B cell (primary cell): ENCODE data around the gene FAM78B. TPM values are rescaled to one million over a fixed set of nuclear protein-coding genes. Genes with fewer than 3 reads are reported as not detected.

Experiments used
- ATAC-seq: fragments of 200-7000 bp; cut with Tn5 transposase; one replicate; pipeline ENCODE4 v1.10.0; 2021; ENCODE audit warnings: low read depth, mild to moderate bottlenecking, moderate number of reproducible peaks, moderate library complexity
- CTCF ChIA-PET: fragments of 350-600 bp; sonication (Branson Sonifier 250); formaldehyde crosslinking; loops from one replicate; lab custom pipeline; 2021; ENCODE audit warnings: antibody characterized with exemption, inconsistent platforms; lab: Charles Lee
- POLR2A ChIA-PET: fragments of 350-600 bp; sonication (Branson Sonifier 250); formaldehyde crosslinking; loops from one replicate; lab custom pipeline; 2021; ENCODE audit warnings: antibody characterized with exemption; lab: Charles Lee
- DNase-seq: peaks from one replicate; pipeline ENCODE4 v3.0.0; 2013
- H2AFZ ChIP-seq: 2 replicates; pipeline ENCODE4 v1.6.1; 2012; ENCODE audit warnings: mild to moderate bottlenecking, low read depth, low read length; ENCODE audit not compliant: insufficient read depth, poor library complexity, severe bottlenecking
- H3K27ac ChIP-seq, 2 donors: 1 replicate in 1 of 2; 2 replicates in 1 of 2; pipeline ENCODE4 v1.5.1; 2012 to 2013; ENCODE audit warnings: low read length in 2 of 2, mild to moderate bottlenecking in 2 of 2, moderate library complexity in 1 of 2
- H3K27me3 ChIP-seq, 4 experiments: fragments of 200-600 bp in 1 of 4; sonication (generic) in 1 of 4; replicated peaks in 1 of 4; 1 replicate in 2 of 4; 2 replicates in 2 of 4; pipeline versions ENCODE4 v1.6.1 to v1.7.0; 2013 to 2016; ENCODE audit warnings: low read length in 3 of 4, mild to moderate bottlenecking in 2 of 4, mixed read lengths in 1 of 4, moderate library complexity in 1 of 4; ENCODE audit not compliant: insufficient read depth in 4 of 4, control insufficient read depth in 3 of 4; ENCODE audit errors: control extremely low read depth in 1 of 4
- H3K36me3 ChIP-seq, 2 experiments: replicated peaks in 1 of 2; 1 replicate in 1 of 2; 2 replicates in 1 of 2; pipeline versions ENCODE4 v1.6.1 to v1.7.1; 2013; ENCODE audit warnings: low read length in 1 of 2; ENCODE audit not compliant: insufficient read depth in 2 of 2, control insufficient read depth in 1 of 2; ENCODE audit errors: control extremely low read depth in 1 of 2, extremely low read depth in 1 of 2
- H3K4me1 ChIP-seq, 2 donors: fragments of 200-600 bp in 1 of 2; sonication (generic) in 1 of 2; 1 replicate in 1 of 2; 2 replicates in 1 of 2; pipeline versions ENCODE4 v1.5.1 to v1.6.1; 2013 to 2017; ENCODE audit warnings: low read length in 2 of 2; ENCODE audit not compliant: control insufficient read depth in 2 of 2, insufficient read depth in 2 of 2
- H3K4me2 ChIP-seq: replicated peaks from 2 replicates; pipeline ENCODE3; 2012; ENCODE audit warnings: mild to moderate bottlenecking, low read depth, low read length; ENCODE audit not compliant: poor library complexity, severe bottlenecking
- H3K4me3 ChIP-seq, 5 experiments: fragments of 200-600 bp in 1 of 5; sonication (generic) in 1 of 5; 1 replicate in 3 of 5; 2 replicates in 2 of 5; pipeline versions ENCODE4 v1.5.1 to v1.7.0; 2011 to 2016; ENCODE audit warnings: low read length in 4 of 5, mild to moderate bottlenecking in 4 of 5, low read depth in 2 of 5, control low read depth in 1 of 5, moderate library complexity in 1 of 5; ENCODE audit not compliant: insufficient read depth in 1 of 5; ENCODE audit errors: control extremely low read depth in 1 of 5, extremely low read depth in 1 of 5
- H3K79me2 ChIP-seq: fragments of 200-600 bp; sonication (generic); one replicate; pipeline ENCODE4 v1.6.0; 2016; ENCODE audit warnings: low read length; ENCODE audit not compliant: control insufficient read depth, insufficient read depth
- H3K9ac ChIP-seq: fragments of 200-600 bp; sonication (generic); 2 replicates; pipeline ENCODE4 v1.6.1; 2017; ENCODE audit warnings: mild to moderate bottlenecking, low read length, moderate library complexity
- H3K9me3 ChIP-seq, 3 donors: one replicate each; pipeline versions ENCODE4 v1.6.1 to v1.7.1; 2013; ENCODE audit warnings: low read length in 2 of 3; ENCODE audit not compliant: control insufficient read depth in 2 of 3, insufficient read depth in 1 of 3; ENCODE audit errors: control extremely low read depth in 1 of 3
- H4K20me1 ChIP-seq: 2 replicates; pipeline ENCODE4 v1.6.0; 2012; ENCODE audit warnings: mild to moderate bottlenecking, low read length; ENCODE audit not compliant: insufficient read depth, control insufficient read depth, poor library complexity, severe bottlenecking
- H3K27ac Mint-ChIP-seq: one replicate; pipeline ENCODE4 v1.8.0; 2021; ENCODE audit warnings: mixed read lengths
- H3K27me3 Mint-ChIP-seq: one replicate; pipeline ENCODE4 v1.8.0; 2021; ENCODE audit warnings: mixed read lengths
- H3K4me1 Mint-ChIP-seq: one replicate; pipeline ENCODE4 v1.8.0; 2021; ENCODE audit warnings: mixed read lengths
- H3K4me3 Mint-ChIP-seq: one replicate; pipeline ENCODE4 v1.8.0; 2021; ENCODE audit warnings: mixed read lengths
- H3K9me3 Mint-ChIP-seq: one replicate; pipeline ENCODE4 v1.8.0; 2022; ENCODE audit warnings: mixed read lengths; ENCODE audit not compliant: insufficient read depth
- EZH2 ChIP-seq: IDR thresholded peaks from 2 replicates; pipeline ENCODE4 v1.6.1; 2012; ENCODE audit warnings: borderline replicate concordance, low read depth, mild to moderate bottlenecking, moderate library complexity, low read length; ENCODE audit not compliant: insufficient read depth, poor library complexity, severe bottlenecking
- WGBS: methylation state at CpG from one replicate; pipeline ENCODE4 v1.1.5; 2013; ENCODE audit warnings: missing lambda C conversion rate; ENCODE audit not compliant: insufficient coverage; 5-methylcytosine and 5-hydroxymethylcytosine counted together
- intact Hi-C: fragments of 100-400 bp; cut with micrococcal nuclease; formaldehyde crosslinking; loops from one replicate; pipeline ENCODE4 v1.10.0; 2022
- polyA plus RNA-seq: library from polyadenylated mRNA; depleted of rRNA; stranded (reverse); fragments of >200 nt; gene quantifications from 2 replicates; pipeline ENCODE4 v1.2.3, GENCODE V29; 2012
- total RNA-seq, 2 donors: library from RNA; stranded (reverse); fragments of 120-200 nt in 1 of 2; gene quantifications; 1 replicate in 1 of 2; 2 replicates in 1 of 2; pipeline versions ENCODE4 v1.2.3 to v1.2.4, GENCODE V29; 2013 to 2022
- TF ChIP-seq, protein P1 (sequence below): fragments of 200-600 bp; IDR thresholded peaks from one replicate; pipeline ENCODE4 v1.8.0; 2022; ENCODE audit warnings: antibody characterized with exemption, mild to moderate bottlenecking

Gene FAM78B
- total and polyA plus RNA-seq, 2 donors (not counting 1 experiment from before 2014, with no cell fraction given) = 0.22 to 0.81 TPM

DNA sequence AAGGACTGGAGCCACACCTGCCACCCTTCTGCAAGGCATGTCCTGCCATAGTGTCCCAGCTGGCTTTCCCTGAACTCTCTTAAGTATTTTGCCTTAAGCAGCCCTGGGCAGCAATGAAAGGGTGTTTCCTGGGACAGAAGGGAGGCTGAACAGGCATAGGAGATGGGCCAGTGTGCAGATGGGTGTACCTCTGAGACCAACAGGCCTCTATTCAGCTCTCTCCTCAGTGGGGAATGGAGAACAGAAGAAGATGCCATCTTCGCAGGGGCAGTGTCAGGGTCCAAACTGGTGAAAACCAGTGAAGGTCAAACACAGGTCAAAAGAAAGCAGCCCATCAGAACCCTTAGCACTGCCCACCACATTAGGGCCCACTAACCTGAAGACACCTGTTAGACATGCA lies 53.2 kb downstream of the FAM78B start:
- ChIA-PET POLR2A (no interaction called here), CTCF (no interaction called here)
- no peak for ATAC-seq
- Histone ChIP-seq H3K4me1 (no peaks in the 10 kb centered on the region), H3K79me2 (no peaks in the 10 kb centered on the region), H3K27ac (no peak overlapping the region), H4K20me1 (no peaks in the 10 kb centered on the region), H2AFZ (no peak overlapping the region), H3K4me3 (no peak overlapping the region), H3K27me3 (no peaks in the 10 kb centered on the region), H3K4me2 (no peak overlapping the region), H3K36me3 (no peaks in the 10 kb centered on the region), H3K9me3 (no peaks in the 10 kb centered on the region), H3K9ac (no peak overlapping the region)
- Mint-ChIP-seq H3K27ac (no peak overlapping the region), H3K27me3 (peaks cover 4% of the 10 kb centered on the region), H3K4me3 (no peak overlapping the region), H3K4me1 (no peaks in the 10 kb centered on the region), H3K9me3 (no peaks in the 10 kb centered on the region)
- TF ChIP-seq, protein P1, sequence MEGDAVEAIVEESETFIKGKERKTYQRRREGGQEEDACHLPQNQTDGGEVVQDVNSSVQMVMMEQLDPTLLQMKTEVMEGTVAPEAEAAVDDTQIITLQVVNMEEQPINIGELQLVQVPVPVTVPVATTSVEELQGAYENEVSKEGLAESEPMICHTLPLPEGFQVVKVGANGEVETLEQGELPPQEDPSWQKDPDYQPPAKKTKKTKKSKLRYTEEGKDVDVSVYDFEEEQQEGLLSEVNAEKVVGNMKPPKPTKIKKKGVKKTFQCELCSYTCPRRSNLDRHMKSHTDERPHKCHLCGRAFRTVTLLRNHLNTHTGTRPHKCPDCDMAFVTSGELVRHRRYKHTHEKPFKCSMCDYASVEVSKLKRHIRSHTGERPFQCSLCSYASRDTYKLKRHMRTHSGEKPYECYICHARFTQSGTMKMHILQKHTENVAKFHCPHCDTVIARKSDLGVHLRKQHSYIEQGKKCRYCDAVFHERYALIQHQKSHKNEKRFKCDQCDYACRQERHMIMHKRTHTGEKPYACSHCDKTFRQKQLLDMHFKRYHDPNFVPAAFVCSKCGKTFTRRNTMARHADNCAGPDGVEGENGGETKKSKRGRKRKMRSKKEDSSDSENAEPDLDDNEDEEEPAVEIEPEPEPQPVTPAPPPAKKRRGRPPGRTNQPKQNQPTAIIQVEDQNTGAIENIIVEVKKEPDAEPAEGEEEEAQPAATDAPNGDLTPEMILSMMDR = no peak
- no peak for TF ChIP-seq EZH2
- no peak for DNase-seq
- intact Hi-C loops = no loop called here
- 83% methylated on average over 1 of the region's 1 CpG for WGBS

DNA sequence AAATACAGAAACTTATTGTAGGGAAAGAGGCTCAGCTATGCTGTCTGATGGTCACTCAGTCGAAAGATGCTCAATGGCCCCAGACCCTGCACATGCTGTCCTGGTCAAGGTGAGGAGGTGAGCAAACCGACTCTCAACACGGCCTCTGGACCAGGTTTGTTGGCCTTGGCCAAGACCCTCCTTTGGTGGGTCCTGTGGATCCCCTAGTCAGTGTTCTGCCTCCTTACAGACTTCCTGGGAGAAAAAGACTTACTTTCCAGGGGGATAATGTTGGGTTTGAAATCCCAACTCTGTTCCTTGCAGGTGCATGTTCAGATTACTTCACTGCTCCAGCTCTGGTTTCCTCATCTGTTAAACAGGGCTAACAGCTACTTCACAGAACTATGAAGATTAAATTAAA lies 53.8 kb downstream of the FAM78B start:
- no peak overlapping the region for H3K9ac ChIP-seq
- H3K4me2 ChIP-seq = no peak overlapping the region
- WGBS = 79% methylated on average over 3 of the region's 3 CpGs
- H3K4me3 ChIP-seq = no peak overlapping the region
- no peaks in the 10 kb centered on the region for H3K9me3 ChIP-seq
- H3K4me3 Mint-ChIP-seq = no peak overlapping the region
- H3K27ac Mint-ChIP-seq = no peak overlapping the region
- H3K79me2 ChIP-seq = no peaks in the 10 kb centered on the region
- ChIA-PET POLR2A (no interaction called here), CTCF (no interaction called here)
- no peaks in the 10 kb centered on the region for H4K20me1 ChIP-seq
- DNase-seq (no peak), ATAC-seq (no peak)
- H3K27ac ChIP-seq = no peak overlapping the region
- no peaks in the 10 kb centered on the region for H3K36me3 ChIP-seq
- no peak for TF ChIP-seq EZH2
- TF ChIP-seq, protein P1 = no peak
- H3K4me1 ChIP-seq = no peaks in the 10 kb centered on the region
- no peaks in the 10 kb centered on the region for H3K4me1 Mint-ChIP-seq
- H3K27me3 Mint-ChIP-seq = peaks cover 4% of the 10 kb centered on the region
- no peak overlapping the region for H2AFZ ChIP-seq
- H3K27me3 ChIP-seq = no peaks in the 10 kb centered on the region
- intact Hi-C loops = no loop called here
- H3K9me3 Mint-ChIP-seq = no peaks in the 10 kb centered on the region
